ENCODE results near the gene ESRRA.

ESRRA gene

DNA sequence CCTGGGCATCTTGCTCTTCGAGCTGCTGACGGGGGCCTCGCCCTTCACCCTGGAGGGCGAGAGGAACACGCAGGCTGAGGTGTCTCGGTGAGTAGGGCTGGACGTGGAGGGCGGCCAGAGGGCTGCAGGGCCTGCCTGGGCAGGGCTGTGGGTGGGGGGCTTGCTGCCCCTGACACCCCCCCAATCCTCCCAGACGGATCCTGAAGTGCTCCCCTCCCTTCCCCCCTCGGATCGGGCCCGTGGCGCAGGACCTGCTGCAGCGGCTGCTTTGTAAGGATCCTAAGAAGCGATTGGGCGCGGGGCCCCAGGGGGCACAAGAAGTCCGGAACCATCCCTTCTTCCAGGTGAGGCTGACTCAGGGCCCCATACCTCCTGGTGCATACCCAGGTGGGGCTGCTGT, 56.3 kb downstream of the ESRRA start:
- TF ChIP-seq, protein P1, sequence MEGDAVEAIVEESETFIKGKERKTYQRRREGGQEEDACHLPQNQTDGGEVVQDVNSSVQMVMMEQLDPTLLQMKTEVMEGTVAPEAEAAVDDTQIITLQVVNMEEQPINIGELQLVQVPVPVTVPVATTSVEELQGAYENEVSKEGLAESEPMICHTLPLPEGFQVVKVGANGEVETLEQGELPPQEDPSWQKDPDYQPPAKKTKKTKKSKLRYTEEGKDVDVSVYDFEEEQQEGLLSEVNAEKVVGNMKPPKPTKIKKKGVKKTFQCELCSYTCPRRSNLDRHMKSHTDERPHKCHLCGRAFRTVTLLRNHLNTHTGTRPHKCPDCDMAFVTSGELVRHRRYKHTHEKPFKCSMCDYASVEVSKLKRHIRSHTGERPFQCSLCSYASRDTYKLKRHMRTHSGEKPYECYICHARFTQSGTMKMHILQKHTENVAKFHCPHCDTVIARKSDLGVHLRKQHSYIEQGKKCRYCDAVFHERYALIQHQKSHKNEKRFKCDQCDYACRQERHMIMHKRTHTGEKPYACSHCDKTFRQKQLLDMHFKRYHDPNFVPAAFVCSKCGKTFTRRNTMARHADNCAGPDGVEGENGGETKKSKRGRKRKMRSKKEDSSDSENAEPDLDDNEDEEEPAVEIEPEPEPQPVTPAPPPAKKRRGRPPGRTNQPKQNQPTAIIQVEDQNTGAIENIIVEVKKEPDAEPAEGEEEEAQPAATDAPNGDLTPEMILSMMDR (IDR thresholded peaks at IDR 0.05; ENCODE audit: control insufficient read depth, insufficient read depth, low read depth, low read length, missing control alignments): no peak
- no peak overlapping the region for H3K4me3 ChIP-seq (ENCODE audit: control insufficient read depth, low read depth, low read length)
- no peak for DNase-seq (ENCODE audit: low read depth)

DNA sequence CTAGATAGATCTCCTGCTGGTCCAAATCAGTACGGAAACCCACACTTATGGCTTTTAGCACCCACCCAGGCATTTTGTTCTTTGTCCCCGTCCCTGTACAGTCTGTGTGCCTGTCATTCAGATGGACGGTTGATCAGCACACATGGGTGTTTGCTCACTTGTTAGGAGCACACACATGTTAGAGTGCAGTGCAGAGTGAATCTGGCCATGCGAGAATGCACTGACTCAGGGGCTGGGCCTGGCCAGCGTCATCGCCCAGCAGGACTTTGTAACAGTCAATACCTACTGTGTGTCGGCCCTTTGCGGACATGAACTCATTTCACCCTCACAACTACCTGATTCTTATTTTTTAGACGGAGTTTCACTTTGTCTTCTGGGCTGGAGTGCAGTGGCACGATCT, 57.0 kb downstream of the ESRRA start:
- no peak for DNase-seq (ENCODE audit: low read depth)
- no peak overlapping the region for H3K4me3 ChIP-seq (ENCODE audit: control insufficient read depth, low read depth, low read length)
- TF ChIP-seq, protein P1 (IDR thresholded peaks at IDR 0.05; ENCODE audit: control insufficient read depth, insufficient read depth, low read depth, low read length, missing control alignments): no peak

DNA sequence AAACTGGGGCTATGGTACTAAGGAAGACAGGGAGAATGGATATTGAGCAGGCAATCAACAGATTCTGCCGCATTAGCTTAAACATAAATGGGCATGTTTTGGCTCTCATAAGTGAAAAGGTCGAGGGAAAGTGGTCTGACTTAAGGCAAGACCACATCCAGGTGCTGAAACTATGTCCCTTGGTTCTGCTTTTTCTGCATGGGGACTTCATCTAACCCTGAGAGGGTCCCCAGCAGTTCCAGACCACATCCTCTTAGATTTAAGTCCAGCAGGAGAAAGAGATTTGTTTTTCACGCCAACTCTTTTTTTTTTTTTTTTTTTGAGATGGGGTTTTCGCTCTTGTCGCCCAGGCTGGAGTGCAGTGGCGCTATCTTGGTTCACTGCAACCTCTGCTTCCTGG, 59.1 kb downstream of the ESRRA start:
- TF ChIP-seq, protein P1 (IDR thresholded peaks at IDR 0.05; ENCODE audit: control insufficient read depth, insufficient read depth, low read depth, low read length, missing control alignments): no peak

DNA sequence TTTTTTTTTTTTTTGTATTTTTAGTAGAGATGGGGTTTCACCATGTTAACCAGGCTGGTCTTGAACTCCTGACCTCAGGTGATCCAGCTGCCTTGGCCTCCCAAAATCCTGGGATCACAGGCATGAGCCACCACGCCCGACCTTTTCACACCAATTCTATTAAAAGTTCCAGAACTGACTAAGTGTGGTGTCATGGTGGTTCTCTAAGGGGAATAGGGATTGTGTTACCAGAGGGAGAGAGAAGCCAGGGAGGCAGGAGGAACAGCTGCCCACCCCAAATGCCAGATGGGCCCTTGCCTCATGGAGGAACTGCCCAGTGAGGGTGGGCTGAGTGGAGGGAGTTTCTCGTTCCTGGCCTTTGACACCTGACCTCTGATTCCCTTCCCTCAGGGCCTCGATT, 59.6 kb downstream of the ESRRA start:
- no peak for DNase-seq (ENCODE audit: low read depth)
- TF ChIP-seq, protein P1 (IDR thresholded peaks at IDR 0.05; ENCODE audit: control insufficient read depth, insufficient read depth, low read depth, low read length, missing control alignments): no peak

More for the DNA sequence above, 59.1 kb downstream of the ESRRA start:
- no peak for DNase-seq (ENCODE audit: low read depth)
- H3K4me3 ChIP-seq (ENCODE audit: control insufficient read depth, low read depth, low read length): no peak overlapping the region

More for the DNA sequence above, 59.6 kb downstream of the ESRRA start:
- no peak overlapping the region for H3K4me3 ChIP-seq (ENCODE audit: control insufficient read depth, low read depth, low read length)

Data from AG09309 (cell line).